Lower lobe of right lung (tissue), 2 donors: ENCODE results near the gene SLC43A3. TPM values are rescaled to one million over a fixed set of nuclear protein-coding genes. Genes with fewer than 3 reads are reported as not detected.

Experiments
- ATAC-seq, 2 donors: fragments of 200-7000 bp; cut with Tn5 transposase; one replicate each; pipeline ENCODE4 v1.9.1; 2020 to 2022; ENCODE audit warnings: mild to moderate bottlenecking in 2 of 2, moderate library complexity in 2 of 2
- DNase-seq: peaks from one replicate; pipeline ENCODE4 v3.0.0-alpha.2; 2020
- H3K27ac ChIP-seq: fragments of 200-600 bp; one replicate; pipeline ENCODE4 v1.8.0; 2022
- H3K27me3 ChIP-seq: fragments of 200-600 bp; one replicate; pipeline ENCODE4 v1.8.0; 2022; ENCODE audit warnings: low read depth
- H3K36me3 ChIP-seq: fragments of 200-600 bp; one replicate; pipeline ENCODE4 v1.8.0; 2022; ENCODE audit warnings: mild to moderate bottlenecking
- H3K4me1 ChIP-seq: fragments of 200-600 bp; one replicate; pipeline ENCODE4 v1.8.0; 2022
- H3K4me3 ChIP-seq: fragments of 200-600 bp; one replicate; pipeline ENCODE4 v1.8.0; 2022; ENCODE audit warnings: mild to moderate bottlenecking
- H3K9me3 ChIP-seq: fragments of 200-600 bp; one replicate; pipeline ENCODE4 v1.8.0; 2022
- CTCF ChIP-seq: fragments of 200-600 bp; IDR thresholded peaks from one replicate; pipeline ENCODE4 v1.8.0; 2022; ENCODE audit warnings: antibody characterized with exemption, mild to moderate bottlenecking
- intact Hi-C: fragments of 100-400 bp; cut with DNase I; formaldehyde crosslinking; loops from one replicate; pipeline ENCODE4 v1.11.0; 2022
- total RNA-seq: library from RNA; stranded (reverse); fragmentation: NEBNext Ultra II Directional; extraction: Animal tissue kit (Norgen Biotek cat#: 25700); gene quantifications from one replicate; pipeline ENCODE4 v1.2.1, GENCODE V29; 2021
- donor health status: DM: no; HTN: yes; CAD: no; lungs with severe emphysema.

Gene SLC43A3
- total RNA-seq, 1 donor from 2014 or later: 102 TPM

GRCh38 chr11:57413681-57414080 lies 13.2 kb downstream of the SLC43A3 start:
- H3K4me1 ChIP-seq: peaks cover 18% of the 10 kb centered on the region
- DNase-seq (no peak), ATAC-seq (no peak)
- peaks cover 100% of the 10 kb centered on the region for H3K36me3 ChIP-seq
- no peak overlapping the region for H3K4me3 ChIP-seq
- no peaks in the 10 kb centered on the region for H3K9me3 ChIP-seq
- intact Hi-C loops: no loop called here
- H3K27ac ChIP-seq: no peak overlapping the region
- no peak for TF ChIP-seq CTCF
- H3K27me3 ChIP-seq: no peaks in the 10 kb centered on the region

DNA sequence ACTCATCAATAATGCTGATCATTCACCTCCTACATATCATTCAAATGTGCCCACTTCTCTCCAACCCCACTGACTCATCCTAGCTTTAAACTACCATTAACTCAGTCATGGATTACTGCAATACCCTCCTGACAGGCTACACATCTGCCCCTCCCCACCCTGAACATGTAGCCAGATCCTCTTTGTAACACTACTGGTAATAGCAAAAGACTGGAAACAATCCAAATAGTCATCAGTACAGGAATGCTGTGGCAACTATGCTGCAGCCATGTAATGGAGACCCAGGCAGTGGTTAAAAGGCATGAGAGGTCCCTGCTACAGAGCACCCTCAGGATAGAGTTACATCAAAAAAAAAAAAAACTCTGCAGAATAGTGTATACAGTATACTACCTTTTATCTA lies 16.6 kb downstream of the SLC43A3 start:
- intact Hi-C loops: no loop called here
- Histone ChIP-seq H3K27ac (no peak overlapping the region), H3K9me3 (no peaks in the 10 kb centered on the region), H3K27me3 (no peaks in the 10 kb centered on the region), H3K36me3 (peaks cover 87% of the 10 kb centered on the region), H3K4me3 (no peak overlapping the region), H3K4me1 (peaks cover 10% of the 10 kb centered on the region)
- ATAC-seq: no peak
- no peak for TF ChIP-seq CTCF
- no peak for DNase-seq

DNA sequence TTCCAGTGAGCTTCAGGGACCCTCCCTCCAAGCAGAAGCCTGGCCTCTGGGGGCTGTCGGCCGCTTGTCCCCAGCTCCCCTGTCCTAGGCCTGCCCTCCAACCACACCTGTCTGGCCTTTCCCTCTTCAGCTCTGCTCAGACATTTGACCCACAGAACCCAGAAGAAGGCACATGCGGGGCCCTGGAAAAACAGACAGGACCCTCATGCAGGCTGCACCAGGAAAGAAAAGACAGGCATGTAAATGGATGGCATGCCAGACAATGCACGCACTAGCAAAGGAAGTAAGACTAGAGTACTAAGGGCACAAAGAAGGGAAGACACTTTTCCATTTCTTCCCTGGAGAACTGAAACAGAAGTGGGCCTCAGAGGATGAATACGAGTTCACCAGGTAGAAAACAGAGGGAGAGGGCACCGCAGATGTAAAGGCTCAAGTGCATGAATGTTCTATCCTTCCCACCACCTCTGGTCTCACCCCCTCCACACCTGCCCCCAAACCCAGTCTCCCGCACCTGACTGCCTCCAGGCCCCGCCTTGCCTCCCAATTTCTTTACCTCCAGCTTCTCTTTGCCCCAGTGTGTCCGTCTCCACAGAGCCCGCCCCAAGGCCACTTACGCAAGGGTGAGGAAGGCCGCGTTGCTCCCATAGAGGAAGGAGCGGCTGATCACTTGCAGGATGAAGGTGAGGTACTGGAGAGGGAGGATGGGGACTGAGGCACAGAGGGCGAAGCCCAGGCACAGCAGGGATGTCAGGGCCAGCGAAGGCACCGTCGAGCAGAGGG lies 17.4 kb downstream of the SLC43A3 start:
- Histone ChIP-seq H3K27ac (no peak overlapping the region), H3K36me3 (peaks cover 80% of the 10 kb centered on the region), H3K9me3 (no peaks in the 10 kb centered on the region), H3K4me1 (peaks cover 10% of the 10 kb centered on the region), H3K27me3 (no peaks in the 10 kb centered on the region), H3K4me3 (no peak overlapping the region)
- intact Hi-C loops: no loop called here
- ATAC-seq: no peak
- DNase-seq: no peak
- no peak for TF ChIP-seq CTCF

GRCh38 chr11:57408771-57409170 lies 18.1 kb downstream of the SLC43A3 start:
- H3K9me3 ChIP-seq: no peaks in the 10 kb centered on the region
- no peak for ATAC-seq
- no peak overlapping the region for H3K27ac ChIP-seq
- TF ChIP-seq CTCF: no peak
- H3K27me3 ChIP-seq: no peaks in the 10 kb centered on the region
- peaks cover 10% of the 10 kb centered on the region for H3K4me1 ChIP-seq
- intact Hi-C loops: no loop called here
- no peak for DNase-seq
- H3K4me3 ChIP-seq: no peak overlapping the region
- H3K36me3 ChIP-seq: peaks cover 72% of the 10 kb centered on the region

- ATAC-seq: no peak
- H3K36me3 ChIP-seq: peaks cover 65% of the 10 kb centered on the region
- TF ChIP-seq CTCF: no peak
Measured at GRCh38 chr11:57407941-57408475, 18.9 kb downstream of the SLC43A3 start.

More at GRCh38 chr11:57407941-57408475, 18.9 kb downstream of the SLC43A3 start:
- no peaks in the 10 kb centered on the region for H3K27me3 ChIP-seq
- no peak overlapping the region for H3K27ac ChIP-seq
- intact Hi-C loops: no loop called here
- H3K4me1 ChIP-seq: peaks cover 10% of the 10 kb centered on the region
- no peak overlapping the region for H3K4me3 ChIP-seq
- H3K9me3 ChIP-seq: no peaks in the 10 kb centered on the region
- no peak for DNase-seq
